Neural progenitor cell (in vitro differentiated cells): ENCODE results near the gene CAMK2N1.

Experiments
- EZH2 ChIP-seq: fragments of 200-600 bp; sonication (generic); IDR thresholded peaks from 2 replicates; pipeline ENCODE4 v1.6.1; 2017; ENCODE audit warnings: antibody characterized with exemption, mild to moderate bottlenecking, moderate library complexity
- TF ChIP-seq, protein P1 (sequence below): fragments of 200-600 bp; sonication (generic); IDR thresholded peaks from 2 replicates; pipeline ENCODE4 v1.5.1; 2017; ENCODE audit warnings: antibody characterized with exemption, mild to moderate bottlenecking

DNA sequence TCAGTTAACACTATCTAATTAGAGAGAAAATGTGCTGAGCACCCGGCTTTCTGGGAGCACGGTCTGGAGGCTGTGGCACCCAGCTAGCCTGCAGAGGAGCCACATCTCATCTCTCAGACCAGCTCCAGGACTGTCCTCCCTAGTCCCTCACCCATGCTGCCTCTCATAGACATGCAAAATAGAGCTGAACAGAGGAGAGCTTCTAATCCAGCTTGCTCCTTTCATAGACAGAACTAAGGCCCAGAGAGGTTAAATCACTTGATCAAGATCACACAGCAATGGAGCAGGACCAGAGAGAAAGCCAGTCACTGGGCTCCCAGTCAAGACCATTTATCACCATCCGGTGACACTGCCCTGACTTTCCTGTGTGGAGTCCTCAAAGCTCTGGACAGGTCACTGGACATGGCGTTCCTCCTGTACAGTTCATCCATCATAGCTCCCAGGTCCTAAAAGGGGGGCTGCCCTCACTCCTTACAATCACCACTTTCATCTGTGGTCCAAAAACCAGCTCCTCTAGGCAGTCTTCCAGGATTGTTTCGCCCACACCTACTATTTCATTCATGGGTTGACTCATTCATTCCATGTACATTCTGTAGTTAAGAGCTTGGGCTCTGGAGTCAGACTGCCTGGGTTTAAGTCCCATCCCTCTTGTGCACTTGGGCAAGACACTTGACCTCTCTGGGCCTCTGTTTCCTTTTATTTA, 8.8 kb upstream of the CAMK2N1 start:
- TF ChIP-seq, protein P1, sequence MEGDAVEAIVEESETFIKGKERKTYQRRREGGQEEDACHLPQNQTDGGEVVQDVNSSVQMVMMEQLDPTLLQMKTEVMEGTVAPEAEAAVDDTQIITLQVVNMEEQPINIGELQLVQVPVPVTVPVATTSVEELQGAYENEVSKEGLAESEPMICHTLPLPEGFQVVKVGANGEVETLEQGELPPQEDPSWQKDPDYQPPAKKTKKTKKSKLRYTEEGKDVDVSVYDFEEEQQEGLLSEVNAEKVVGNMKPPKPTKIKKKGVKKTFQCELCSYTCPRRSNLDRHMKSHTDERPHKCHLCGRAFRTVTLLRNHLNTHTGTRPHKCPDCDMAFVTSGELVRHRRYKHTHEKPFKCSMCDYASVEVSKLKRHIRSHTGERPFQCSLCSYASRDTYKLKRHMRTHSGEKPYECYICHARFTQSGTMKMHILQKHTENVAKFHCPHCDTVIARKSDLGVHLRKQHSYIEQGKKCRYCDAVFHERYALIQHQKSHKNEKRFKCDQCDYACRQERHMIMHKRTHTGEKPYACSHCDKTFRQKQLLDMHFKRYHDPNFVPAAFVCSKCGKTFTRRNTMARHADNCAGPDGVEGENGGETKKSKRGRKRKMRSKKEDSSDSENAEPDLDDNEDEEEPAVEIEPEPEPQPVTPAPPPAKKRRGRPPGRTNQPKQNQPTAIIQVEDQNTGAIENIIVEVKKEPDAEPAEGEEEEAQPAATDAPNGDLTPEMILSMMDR, result no peak
- no peak for TF ChIP-seq EZH2
